ENCODE data around the gene PACRG.

GRCh38 chr6:162681447-162681846 lies 46.3 kb upstream of the PACRG start:
- no peak for TF ChIP-seq ZNF274 (IDR thresholded peaks at IDR 0.05; ENCODE audit: low read depth, low read length)
- no peak for TF ChIP-seq SUZ12 (IDR thresholded peaks at IDR 0.05; ENCODE audit: extremely low read depth, insufficient read depth, insufficient read length)

Data from NT2/D1 (cell line).